Liver (tissue), 9 donors: Measurements from ENCODE around the gene CETN1. TPM values are rescaled to one million over a fixed set of nuclear protein-coding genes. Genes with fewer than 3 reads are reported as not detected.

Experiments used
- DNase-seq: peaks from one replicate; pipeline ENCODE4 v3.0.0-alpha.2; 2017; ENCODE audit warnings: low spot score
- H3K27ac ChIP-seq, 2 donors: one replicate each; pipeline ENCODE4 v1.7.0; 2013; ENCODE audit warnings: inconsistent platforms in 2 of 2, low read length in 2 of 2, control low read depth in 1 of 2, low read depth in 1 of 2, mild to moderate bottlenecking in 1 of 2
- H3K27me3 ChIP-seq, 4 donors: one replicate each; pipeline versions ENCODE4 v1.6.1 to v1.7.0; 2013; ENCODE audit warnings: low read length in 3 of 4, inconsistent platforms in 1 of 4, mild to moderate bottlenecking in 1 of 4, moderate library complexity in 1 of 4; ENCODE audit not compliant: control insufficient read depth in 4 of 4, insufficient read depth in 4 of 4
- H3K36me3 ChIP-seq, 4 donors: one replicate each; pipeline versions ENCODE4 v1.6.1 to v1.7.0; 2013; ENCODE audit warnings: low read length in 3 of 4, mild to moderate bottlenecking in 3 of 4, low read depth in 1 of 4, moderate library complexity in 1 of 4; ENCODE audit not compliant: control insufficient read depth in 4 of 4, insufficient read depth in 3 of 4
- H3K4me1 ChIP-seq, 4 donors: one replicate each; pipeline versions ENCODE4 v1.6.1 to v1.7.0; 2013; ENCODE audit warnings: low read length in 3 of 4, mild to moderate bottlenecking in 3 of 4, moderate library complexity in 1 of 4; ENCODE audit not compliant: control insufficient read depth in 4 of 4, insufficient read depth in 4 of 4
- H3K4me3 ChIP-seq, 3 donors: one replicate each; pipeline versions ENCODE4 v1.6.1 to v1.7.0; 2013; ENCODE audit warnings: low read length in 3 of 3, control low read depth in 1 of 3, low read depth in 1 of 3, mild to moderate bottlenecking in 1 of 3
- H3K9ac ChIP-seq, 2 donors: one replicate each; pipeline ENCODE4 v1.7.0; 2013; ENCODE audit warnings: low read length in 2 of 2, mild to moderate bottlenecking in 2 of 2, moderate library complexity in 2 of 2, control low read depth in 1 of 2, low read depth in 1 of 2
- H3K9me3 ChIP-seq, 4 donors: one replicate each; pipeline versions ENCODE4 v1.6.1 to v1.7.0; 2013; ENCODE audit warnings: low read length in 3 of 4; ENCODE audit not compliant: control insufficient read depth in 4 of 4
- EGR1 ChIP-seq, 2 donors: IDR thresholded peaks; 2 replicates each; pipeline ENCODE4 v1.6.1; 2016 to 2018; ENCODE audit warnings: antibody characterized with exemption in 2 of 2, low read depth in 2 of 2
- FOXA1 ChIP-seq: IDR thresholded peaks from 2 replicates; pipeline ENCODE4 v1.6.1; 2016; ENCODE audit warnings: antibody characterized with exemption
- FOXA2 ChIP-seq: IDR thresholded peaks from 2 replicates; pipeline ENCODE4 v1.6.1; 2016; ENCODE audit warnings: antibody characterized with exemption
- GABPA ChIP-seq, 2 donors: IDR thresholded peaks in 1 of 2; conservative IDR thresholded peaks in 1 of 2; 2 replicates each; pipeline ENCODE4 v1.6.1; 2016; ENCODE audit warnings: antibody characterized with exemption in 2 of 2, mild to moderate bottlenecking in 1 of 2, moderate library complexity in 1 of 2
- HNF4A ChIP-seq, 2 donors: conservative IDR thresholded peaks; 2 replicates each; pipeline ENCODE4 v1.6.1; 2016; ENCODE audit warnings: antibody characterized with exemption in 2 of 2, mild to moderate bottlenecking in 2 of 2
- HNF4G ChIP-seq: IDR thresholded peaks from 2 replicates; pipeline ENCODE4 v1.6.1; 2016; ENCODE audit warnings: antibody characterized with exemption
- JUND ChIP-seq, 2 donors: IDR thresholded peaks; 2 replicates each; pipeline ENCODE4 v1.6.1; 2016; ENCODE audit warnings: antibody characterized with exemption in 2 of 2
- NR2F2 ChIP-seq: IDR thresholded peaks from 2 replicates; pipeline ENCODE4 v1.6.1; 2016; ENCODE audit warnings: antibody characterized with exemption
- RAD21 ChIP-seq, 2 donors: IDR thresholded peaks; 2 replicates each; pipeline ENCODE4 v1.6.1; 2016; ENCODE audit warnings: antibody characterized with exemption in 2 of 2, mild to moderate bottlenecking in 2 of 2
- RXRA ChIP-seq, 2 donors: IDR thresholded peaks; 2 replicates each; pipeline ENCODE4 v1.6.1; 2017 to 2018; ENCODE audit warnings: antibody characterized with exemption in 2 of 2, mild to moderate bottlenecking in 1 of 2
- SP1 ChIP-seq: IDR thresholded peaks from 2 replicates; pipeline ENCODE4 v1.6.1; 2018; ENCODE audit warnings: antibody characterized with exemption, mild to moderate bottlenecking
- TAF1 ChIP-seq: conservative IDR thresholded peaks from 2 replicates; pipeline ENCODE4 v1.6.1; 2016; ENCODE audit warnings: antibody characterized with exemption, mild to moderate bottlenecking
- YY1 ChIP-seq: IDR thresholded peaks from 2 replicates; pipeline ENCODE4 v1.6.1; 2016; ENCODE audit warnings: antibody characterized with exemption, mild to moderate bottlenecking
- WGBS: extraction: QIAGEN DNeasy Blood & Tissue Kit; methylation state at CpG from one replicate; pipeline ENCODE4 v1.1.7; 2013; 5-methylcytosine and 5-hydroxymethylcytosine counted together
- polyA plus RNA-seq, 2 donors: library from polyadenylated mRNA; stranded (reverse) in 1 of 2; unstranded in 1 of 2; fragments of 200-250 nt in 1 of 2; fragments of >200 nt in 1 of 2; fragmentation: Nextera tagmentation in 1 of 2; extraction: Ambion mirVana in 1 of 2; gene quantifications; one replicate each; pipeline versions ENCODE4 v1.2.1 to v1.2.3, GENCODE V29; 2013 to 2015
- total RNA-seq, 2 donors: library from RNA; depleted of rRNA; stranded (reverse); fragments of >200 nt; gene quantifications; one replicate each; pipeline ENCODE4 v1.2.3, GENCODE V29; 2014
- TF ChIP-seq, protein P1 (sequence below): IDR thresholded peaks from 2 replicates; pipeline ENCODE4 v1.6.1; 2016; ENCODE audit warnings: antibody characterized with exemption
- TF ChIP-seq, protein P2 (sequence below): fragments of 150-350 bp; IDR thresholded peaks from 2 replicates; pipeline ENCODE4 v1.5.1; 2017; ENCODE audit warnings: improper control_type of control experiment, low read depth, low read length; ENCODE audit not compliant: missing input control
- TF ChIP-seq, protein P3 (sequence below): IDR thresholded peaks from 2 replicates; pipeline ENCODE4 v1.6.1; 2016; ENCODE audit warnings: antibody characterized with exemption
- TF ChIP-seq, protein P4 (sequence below): IDR thresholded peaks from 2 replicates; pipeline ENCODE4 v1.6.1; 2016; ENCODE audit warnings: antibody characterized with exemption
- TF ChIP-seq, protein P5 (sequence below): IDR thresholded peaks from 2 replicates; pipeline ENCODE4 v1.6.1; 2016; ENCODE audit warnings: antibody characterized with exemption, mild to moderate bottlenecking
- donor health status: healthy.
- donor health status: healthy.
- donor health status: healthy.
- donor health status: healthy.
- donor health status: healthy.

The CETN1 gene
- total and polyA plus RNA-seq, 4 donors, result not detected

DNA sequence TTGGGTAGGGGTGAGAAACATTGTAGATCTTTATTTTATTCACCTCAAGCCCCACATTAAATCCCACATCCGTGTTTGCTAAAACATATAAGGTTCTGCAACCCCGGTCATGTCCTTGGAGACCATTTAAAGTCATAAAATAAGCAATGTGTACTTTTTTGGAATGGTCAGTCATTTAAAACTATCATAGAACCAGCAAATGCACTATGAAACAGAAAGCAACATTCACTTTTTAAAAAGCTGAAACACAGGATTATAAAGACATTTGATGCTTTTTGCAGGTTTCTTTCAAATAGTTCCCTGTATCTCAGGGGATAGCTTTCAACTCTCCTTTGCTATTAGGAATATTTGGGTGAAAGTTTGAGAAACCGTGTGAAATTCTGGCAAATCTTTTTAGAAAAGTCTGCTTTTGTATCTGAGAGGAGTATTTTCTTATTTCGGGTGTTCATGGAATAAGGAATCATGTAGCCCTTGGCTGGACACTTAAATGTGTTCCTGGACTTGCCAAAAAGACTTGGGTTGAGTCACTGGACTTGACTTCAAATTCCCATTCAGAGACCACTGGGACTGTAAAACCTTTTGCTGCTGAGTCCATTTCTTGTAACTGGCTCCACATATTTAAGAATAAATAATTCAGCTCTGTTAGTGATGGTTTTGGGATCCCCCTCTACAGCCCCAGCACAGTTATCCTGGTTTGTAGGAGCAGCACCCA, 5.9 kb upstream of the CETN1 start:
- Histone ChIP-seq H3K36me3 (no peaks in the 10 kb centered on the region), H3K27me3 (no peaks in the 10 kb centered on the region), H3K9ac (no peak overlapping the region), H3K4me1 (no peaks in the 10 kb centered on the region), H3K9me3 (no peaks in the 10 kb centered on the region), H3K27ac (no peak overlapping the region), H3K4me3 (no peak overlapping the region)
- no peak for DNase-seq
- 76% methylated on average over 4 of the region's 4 CpGs for WGBS
- TF ChIP-seq FOXA2, result no peak
- TF ChIP-seq, protein P1, sequence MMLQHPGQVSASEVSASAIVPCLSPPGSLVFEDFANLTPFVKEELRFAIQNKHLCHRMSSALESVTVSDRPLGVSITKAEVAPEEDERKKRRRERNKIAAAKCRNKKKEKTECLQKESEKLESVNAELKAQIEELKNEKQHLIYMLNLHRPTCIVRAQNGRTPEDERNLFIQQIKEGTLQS, result no peak
- TF ChIP-seq HNF4A (conservative IDR thresholded peaks at IDR 0.05), result no peak
- no peak for TF ChIP-seq FOXA1
- no peak for TF ChIP-seq TAF1
- TF ChIP-seq RXRA (IDR thresholded peaks at IDR 0.05), result no peak
- no peak for TF ChIP-seq GABPA (IDR thresholded peaks at IDR 0.05 in 1 of 2, conservative IDR thresholded peaks at IDR 0.05 in 1 of 2)
- TF ChIP-seq, protein P2, sequence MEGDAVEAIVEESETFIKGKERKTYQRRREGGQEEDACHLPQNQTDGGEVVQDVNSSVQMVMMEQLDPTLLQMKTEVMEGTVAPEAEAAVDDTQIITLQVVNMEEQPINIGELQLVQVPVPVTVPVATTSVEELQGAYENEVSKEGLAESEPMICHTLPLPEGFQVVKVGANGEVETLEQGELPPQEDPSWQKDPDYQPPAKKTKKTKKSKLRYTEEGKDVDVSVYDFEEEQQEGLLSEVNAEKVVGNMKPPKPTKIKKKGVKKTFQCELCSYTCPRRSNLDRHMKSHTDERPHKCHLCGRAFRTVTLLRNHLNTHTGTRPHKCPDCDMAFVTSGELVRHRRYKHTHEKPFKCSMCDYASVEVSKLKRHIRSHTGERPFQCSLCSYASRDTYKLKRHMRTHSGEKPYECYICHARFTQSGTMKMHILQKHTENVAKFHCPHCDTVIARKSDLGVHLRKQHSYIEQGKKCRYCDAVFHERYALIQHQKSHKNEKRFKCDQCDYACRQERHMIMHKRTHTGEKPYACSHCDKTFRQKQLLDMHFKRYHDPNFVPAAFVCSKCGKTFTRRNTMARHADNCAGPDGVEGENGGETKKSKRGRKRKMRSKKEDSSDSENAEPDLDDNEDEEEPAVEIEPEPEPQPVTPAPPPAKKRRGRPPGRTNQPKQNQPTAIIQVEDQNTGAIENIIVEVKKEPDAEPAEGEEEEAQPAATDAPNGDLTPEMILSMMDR, result no peak
- TF ChIP-seq EGR1 (IDR thresholded peaks at IDR 0.05; ENCODE audit: low read depth in 2 of 2), result no peak
- no peak for TF ChIP-seq HNF4G
- TF ChIP-seq NR2F2, result no peak
- TF ChIP-seq, protein P3, sequence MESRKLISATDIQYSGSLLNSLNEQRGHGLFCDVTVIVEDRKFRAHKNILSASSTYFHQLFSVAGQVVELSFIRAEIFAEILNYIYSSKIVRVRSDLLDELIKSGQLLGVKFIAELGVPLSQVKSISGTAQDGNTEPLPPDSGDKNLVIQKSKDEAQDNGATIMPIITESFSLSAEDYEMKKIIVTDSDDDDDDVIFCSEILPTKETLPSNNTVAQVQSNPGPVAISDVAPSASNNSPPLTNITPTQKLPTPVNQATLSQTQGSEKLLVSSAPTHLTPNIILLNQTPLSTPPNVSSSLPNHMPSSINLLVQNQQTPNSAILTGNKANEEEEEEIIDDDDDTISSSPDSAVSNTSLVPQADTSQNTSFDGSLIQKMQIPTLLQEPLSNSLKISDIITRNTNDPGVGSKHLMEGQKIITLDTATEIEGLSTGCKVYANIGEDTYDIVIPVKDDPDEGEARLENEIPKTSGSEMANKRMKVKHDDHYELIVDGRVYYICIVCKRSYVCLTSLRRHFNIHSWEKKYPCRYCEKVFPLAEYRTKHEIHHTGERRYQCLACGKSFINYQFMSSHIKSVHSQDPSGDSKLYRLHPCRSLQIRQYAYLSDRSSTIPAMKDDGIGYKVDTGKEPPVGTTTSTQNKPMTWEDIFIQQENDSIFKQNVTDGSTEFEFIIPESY, result no peak
- no peak for TF ChIP-seq JUND (IDR thresholded peaks at IDR 0.05)
- TF ChIP-seq, protein P4, sequence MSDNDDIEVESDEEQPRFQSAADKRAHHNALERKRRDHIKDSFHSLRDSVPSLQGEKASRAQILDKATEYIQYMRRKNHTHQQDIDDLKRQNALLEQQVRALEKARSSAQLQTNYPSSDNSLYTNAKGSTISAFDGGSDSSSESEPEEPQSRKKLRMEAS, result no peak
- no peak for TF ChIP-seq RAD21 (IDR thresholded peaks at IDR 0.05)
- no peak for TF ChIP-seq SP1
- TF ChIP-seq, protein P5, sequence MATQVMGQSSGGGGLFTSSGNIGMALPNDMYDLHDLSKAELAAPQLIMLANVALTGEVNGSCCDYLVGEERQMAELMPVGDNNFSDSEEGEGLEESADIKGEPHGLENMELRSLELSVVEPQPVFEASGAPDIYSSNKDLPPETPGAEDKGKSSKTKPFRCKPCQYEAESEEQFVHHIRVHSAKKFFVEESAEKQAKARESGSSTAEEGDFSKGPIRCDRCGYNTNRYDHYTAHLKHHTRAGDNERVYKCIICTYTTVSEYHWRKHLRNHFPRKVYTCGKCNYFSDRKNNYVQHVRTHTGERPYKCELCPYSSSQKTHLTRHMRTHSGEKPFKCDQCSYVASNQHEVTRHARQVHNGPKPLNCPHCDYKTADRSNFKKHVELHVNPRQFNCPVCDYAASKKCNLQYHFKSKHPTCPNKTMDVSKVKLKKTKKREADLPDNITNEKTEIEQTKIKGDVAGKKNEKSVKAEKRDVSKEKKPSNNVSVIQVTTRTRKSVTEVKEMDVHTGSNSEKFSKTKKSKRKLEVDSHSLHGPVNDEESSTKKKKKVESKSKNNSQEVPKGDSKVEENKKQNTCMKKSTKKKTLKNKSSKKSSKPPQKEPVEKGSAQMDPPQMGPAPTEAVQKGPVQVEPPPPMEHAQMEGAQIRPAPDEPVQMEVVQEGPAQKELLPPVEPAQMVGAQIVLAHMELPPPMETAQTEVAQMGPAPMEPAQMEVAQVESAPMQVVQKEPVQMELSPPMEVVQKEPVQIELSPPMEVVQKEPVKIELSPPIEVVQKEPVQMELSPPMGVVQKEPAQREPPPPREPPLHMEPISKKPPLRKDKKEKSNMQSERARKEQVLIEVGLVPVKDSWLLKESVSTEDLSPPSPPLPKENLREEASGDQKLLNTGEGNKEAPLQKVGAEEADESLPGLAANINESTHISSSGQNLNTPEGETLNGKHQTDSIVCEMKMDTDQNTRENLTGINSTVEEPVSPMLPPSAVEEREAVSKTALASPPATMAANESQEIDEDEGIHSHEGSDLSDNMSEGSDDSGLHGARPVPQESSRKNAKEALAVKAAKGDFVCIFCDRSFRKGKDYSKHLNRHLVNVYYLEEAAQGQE, result no peak
- no peak for TF ChIP-seq YY1
